ENCODE measurements around the gene ZDHHC9. TPM values are rescaled to one million over a fixed set of nuclear protein-coding genes. Genes with fewer than 3 reads are reported as not detected.
A peak's percentile ranks its signal among the peaks of the same experiment; 100 is the strongest.

The ZDHHC9 gene
- total and polyA plus RNA-seq, 9 of the 15 experiments (the other 6 are each of a cell fraction or from before 2014, with no cell fraction given): 6.8 to 22.4 (median 9.1) TPM

DNA sequence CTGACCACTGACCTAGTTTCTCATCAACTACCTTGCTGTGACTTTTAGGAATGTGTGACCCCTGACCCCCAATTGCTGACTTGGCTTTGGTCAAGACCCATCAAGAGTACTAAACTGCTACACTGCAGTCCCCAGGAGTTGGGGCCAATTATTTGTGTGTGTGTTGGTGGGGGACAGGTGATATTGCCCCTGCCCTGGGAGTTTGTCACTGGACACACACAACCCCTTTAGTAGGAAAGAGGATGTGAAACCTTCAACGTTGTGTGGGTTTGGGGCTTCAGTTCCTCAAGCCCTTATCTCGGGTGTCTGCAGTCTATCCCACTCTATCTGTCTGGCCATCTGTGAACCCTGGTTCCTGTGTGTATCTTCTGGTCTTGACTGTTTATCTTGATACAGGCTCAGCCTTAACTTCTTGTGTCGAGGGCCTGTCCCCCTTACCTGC lies 57.5 kb downstream of the ZDHHC9 start (continued):
- 0 out of 2 replicates have a peak, but pooled peaks have one; percentile 45 for TF ChIP-seq KLF16 (IDR thresholded peaks at IDR 0.05)
- peak; percentile 87 for TF ChIP-seq ARID1B (IDR thresholded peaks at IDR 0.05)
- TF ChIP-seq HNRNPUL1 (IDR thresholded peaks at IDR 0.05; ENCODE audit: low read length): no peak
- TF ChIP-seq ZNF274 (IDR thresholded peaks at IDR 0.05; ENCODE audit: borderline replicate concordance, low read depth, low read length): no peak
- peak in 1 of 2 experiments; percentile 17; a peak in 1 of 4 replicates for TF ChIP-seq TRIM24 (IDR thresholded peaks at IDR 0.05)
- TF ChIP-seq EP300 (IDR thresholded peaks at IDR 0.05; ENCODE audit: low read length): peak; percentile 77
- no peak for TF ChIP-seq EWSR1 (IDR thresholded peaks at IDR 0.05; ENCODE audit: borderline replicate concordance, low read depth, partially characterized antibody)
- TF ChIP-seq GATA2 (CRISPR knock-in tag; IDR thresholded peaks at IDR 0.05): peak; percentile 66
- TF ChIP-seq ESRRA (IDR thresholded peaks at IDR 0.05; ENCODE audit: borderline replicate concordance, low read depth): peak; percentile 41; the same call in 1 of the 2 replicates
- TF ChIP-seq TEAD4 (IDR thresholded peaks at IDR 0.05; ENCODE audit: low read length): peak; percentile 86
- TF ChIP-seq TEAD4 (CRISPR knock-in tag; IDR thresholded peaks at IDR 0.05; ENCODE audit: borderline replicate concordance): no peak
- TF ChIP-seq SMARCA4 (IDR thresholded peaks at IDR 0.05): peak; percentile 69
- TF ChIP-seq ZNF197 (CRISPR knock-in tag; IDR thresholded peaks at IDR 0.05; ENCODE audit: low read depth): 0 out of 2 replicates have a peak, but pooled peaks have one; percentile 26
- no peak for TF ChIP-seq KLF13 (tag; IDR thresholded peaks at IDR 0.05; ENCODE audit: borderline replicate concordance, low read depth)
- TF ChIP-seq RFX1 (IDR thresholded peaks at IDR 0.05): no peak
- TF ChIP-seq ZNF174 (CRISPR knock-in tag; IDR thresholded peaks at IDR 0.05): no peak
- peak; percentile 35 for TF ChIP-seq HDAC3 (IDR thresholded peaks at IDR 0.05; ENCODE audit: borderline replicate concordance, partially characterized antibody)
- TF ChIP-seq CBFA2T2 (conservative IDR thresholded peaks at IDR 0.05): peak; percentile 39
- TF ChIP-seq, protein P1, sequence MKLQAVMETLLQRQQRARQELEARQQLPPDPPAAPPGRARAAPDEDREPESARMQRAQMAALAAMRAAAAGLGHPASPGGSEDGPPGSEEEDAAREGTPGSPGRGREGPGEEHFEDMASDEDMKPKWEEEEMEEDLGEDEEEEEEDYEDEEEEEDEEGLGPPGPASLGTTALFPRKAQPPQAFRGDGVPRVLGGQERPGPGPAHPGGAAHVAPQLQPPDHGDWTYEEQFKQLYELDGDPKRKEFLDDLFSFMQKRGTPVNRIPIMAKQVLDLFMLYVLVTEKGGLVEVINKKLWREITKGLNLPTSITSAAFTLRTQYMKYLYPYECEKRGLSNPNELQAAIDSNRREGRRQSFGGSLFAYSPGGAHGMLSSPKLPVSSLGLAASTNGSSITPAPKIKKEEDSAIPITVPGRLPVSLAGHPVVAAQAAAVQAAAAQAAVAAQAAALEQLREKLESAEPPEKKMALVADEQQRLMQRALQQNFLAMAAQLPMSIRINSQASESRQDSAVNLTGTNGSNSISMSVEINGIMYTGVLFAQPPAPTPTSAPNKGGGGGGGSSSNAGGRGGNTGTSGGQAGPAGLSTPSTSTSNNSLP (IDR thresholded peaks at IDR 0.05; ENCODE audit: borderline replicate concordance, low read depth, low read length): no peak
- TF ChIP-seq TBL1XR1 (IDR thresholded peaks at IDR 0.05; ENCODE audit: low read length in 2 of 2): peak in 1 of 2 experiments; percentile 56; a peak in 1 of 4 replicates
- peak; percentile 34; the same call in 1 of the 2 replicates for TF ChIP-seq RNF2 (IDR thresholded peaks at IDR 0.05)
- no peak for TF ChIP-seq ZNF57 (CRISPR knock-in tag; IDR thresholded peaks at IDR 0.05)

Measured in K562 (cell line).